Spleen (tissue), 7 donors: Measurements from ENCODE around the gene CASKIN2.

ENCODE experiments used
- POLR2A ChIP-seq, 3 donors: fragments of 450-650 bp; IDR thresholded peaks; one replicate each; pipeline ENCODE4 v1.5.1; 2017; ENCODE audit warnings: antibody characterized with exemption in 3 of 3, mild to moderate bottlenecking in 1 of 3
- POLR2AphosphoS5 ChIP-seq, 3 donors: sonication (generic); formaldehyde crosslinking; IDR thresholded peaks; one replicate each; pipeline ENCODE4 v1.5.1; 2017; ENCODE audit warnings: antibody characterized with exemption in 3 of 3
- TF ChIP-seq, protein P1 (sequence below), 11 experiments: fragments of 200-600 bp in 7 of 11; fragments of 450-650 bp in 4 of 11; sonication (generic) in 4 of 11; IDR thresholded peaks in 8 of 11; conservative IDR thresholded peaks in 3 of 11; 1 replicate in 7 of 11; 2 replicates in 4 of 11; pipeline versions ENCODE4 v1.4.0 to v1.8.0; 2016 to 2021; ENCODE audit warnings: antibody characterized with exemption in 11 of 11, inconsistent platforms in 4 of 11, mild to moderate bottlenecking in 1 of 11
- donor health status: DM: no; HTN: no; CAD: no; lungs with moderate emphysema.
- donor health status: DM: no; HTN: no; CAD: no.
- donor health status: DM: no; HTN: no; CAD: no.

DNA sequence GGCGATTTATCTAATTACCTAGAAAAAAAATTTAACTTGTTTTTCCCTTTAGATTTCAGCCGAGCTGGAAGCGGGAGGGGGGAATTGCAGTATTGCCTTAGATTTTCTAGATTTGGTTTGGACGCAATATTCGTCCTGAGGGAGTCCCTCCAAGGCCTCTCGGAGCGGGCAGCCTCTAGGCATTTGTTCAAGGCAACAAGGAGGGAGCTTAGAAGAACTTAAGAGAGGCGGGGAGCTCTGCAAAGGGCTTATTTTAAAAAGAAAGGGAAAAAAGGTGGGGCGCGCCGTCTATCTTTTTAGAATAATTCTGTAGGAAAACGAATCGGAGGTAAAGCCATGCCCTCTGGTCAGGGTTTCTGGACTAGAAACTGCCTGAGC lies 59.3 kb downstream of the CASKIN2 start:
- TF ChIP-seq, protein P1, sequence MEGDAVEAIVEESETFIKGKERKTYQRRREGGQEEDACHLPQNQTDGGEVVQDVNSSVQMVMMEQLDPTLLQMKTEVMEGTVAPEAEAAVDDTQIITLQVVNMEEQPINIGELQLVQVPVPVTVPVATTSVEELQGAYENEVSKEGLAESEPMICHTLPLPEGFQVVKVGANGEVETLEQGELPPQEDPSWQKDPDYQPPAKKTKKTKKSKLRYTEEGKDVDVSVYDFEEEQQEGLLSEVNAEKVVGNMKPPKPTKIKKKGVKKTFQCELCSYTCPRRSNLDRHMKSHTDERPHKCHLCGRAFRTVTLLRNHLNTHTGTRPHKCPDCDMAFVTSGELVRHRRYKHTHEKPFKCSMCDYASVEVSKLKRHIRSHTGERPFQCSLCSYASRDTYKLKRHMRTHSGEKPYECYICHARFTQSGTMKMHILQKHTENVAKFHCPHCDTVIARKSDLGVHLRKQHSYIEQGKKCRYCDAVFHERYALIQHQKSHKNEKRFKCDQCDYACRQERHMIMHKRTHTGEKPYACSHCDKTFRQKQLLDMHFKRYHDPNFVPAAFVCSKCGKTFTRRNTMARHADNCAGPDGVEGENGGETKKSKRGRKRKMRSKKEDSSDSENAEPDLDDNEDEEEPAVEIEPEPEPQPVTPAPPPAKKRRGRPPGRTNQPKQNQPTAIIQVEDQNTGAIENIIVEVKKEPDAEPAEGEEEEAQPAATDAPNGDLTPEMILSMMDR (IDR thresholded peaks at IDR 0.05 in 8 of 11, conservative IDR thresholded peaks at IDR 0.05 in 3 of 11), result no peak
- no peak for TF ChIP-seq POLR2A (IDR thresholded peaks at IDR 0.05)
- no peak for TF ChIP-seq POLR2AphosphoS5 (IDR thresholded peaks at IDR 0.05)
